Right lobe of liver (tissue), 6 donors: ENCODE measurements around the gene FBP1. TPM values are rescaled to one million over a fixed set of nuclear protein-coding genes. Genes with fewer than 3 reads are reported as not detected.

Experiments
- ATAC-seq, 4 donors: fragments of 200-7000 bp; cut with Tn5 transposase; one replicate each; pipeline ENCODE4 v1.9.1; 2020; ENCODE audit warnings: mild to moderate bottlenecking in 4 of 4, moderate library complexity in 4 of 4
- DNase-seq, 3 donors: peaks; one replicate each; pipeline ENCODE4 v3.0.0-alpha.2; 2020
- H3K27ac ChIP-seq, 3 donors: fragments of 200-600 bp; one replicate each; pipeline ENCODE4 v1.8.0; 2022
- H3K27me3 ChIP-seq, 2 donors: fragments of 200-600 bp; one replicate each; pipeline ENCODE4 v1.8.0; 2022
- H3K36me3 ChIP-seq, 4 donors: fragments of 200-600 bp; sonication (generic) in 1 of 4; one replicate each; pipeline versions ENCODE4 v1.5.1 to v1.8.0; 2017 to 2022; ENCODE audit warnings: control low read depth in 1 of 4
- H3K4me1 ChIP-seq, 4 donors: fragments of 200-600 bp; sonication (generic) in 1 of 4; one replicate each; pipeline versions ENCODE4 v1.5.1 to v1.8.0; 2017 to 2022; ENCODE audit warnings: control low read depth in 1 of 4
- H3K4me3 ChIP-seq, 3 donors: fragments of 200-600 bp; one replicate each; pipeline ENCODE4 v1.8.0; 2022
- H3K9me3 ChIP-seq, 4 donors: fragments of 200-600 bp; sonication (generic) in 1 of 4; one replicate each; pipeline versions ENCODE4 v1.5.1 to v1.8.0; 2017 to 2022; ENCODE audit warnings: control low read depth in 1 of 4
- CTCF ChIP-seq, 4 donors: fragments of 200-600 bp in 3 of 4; fragments of 450-650 bp in 1 of 4; IDR thresholded peaks; one replicate each; pipeline versions ENCODE4 v1.5.1 to v1.8.0; 2016 to 2022; ENCODE audit warnings: antibody characterized with exemption in 4 of 4, mild to moderate bottlenecking in 2 of 4
- POLR2A ChIP-seq: fragments of 450-650 bp; IDR thresholded peaks from one replicate; pipeline ENCODE4 v1.6.1; 2017; ENCODE audit warnings: antibody characterized with exemption, mild to moderate bottlenecking
- WGBS: methylation state at CpG from one replicate; pipeline ENCODE4 v1.1.6; 2018; ENCODE audit warnings: low coverage, low lambda C conversion rate; ENCODE audit not compliant: insufficient coverage; ENCODE audit errors: missing lambda C conversion rate; 5-methylcytosine and 5-hydroxymethylcytosine counted together
- intact Hi-C, 2 donors: fragments of 100-400 bp; cut with DNase I; formaldehyde crosslinking; loops; one replicate each; pipeline versions ENCODE4 v1.11.2 to v1.14.1; 2022
- total RNA-seq, 6 experiments: library from RNA; depleted of rRNA in 2 of 6; stranded (reverse); fragments of >200 nt in 2 of 6; fragmentation: NEBNext Ultra II Directional in 3 of 6; extraction: Animal tissue kit (Norgen Biotek cat#: 25700) in 3 of 6; gene quantifications; one replicate each; pipeline versions ENCODE4 v1.1.0 to v1.2.4, GENCODE V29; 2016 to 2023
- donor health status: DM: no; HTN: yes; CAD: no.
- donor health status: DM: no; HTN: no; CAD: no.
- donor health status: DM: no; HTN: no; CAD: no.
- donor health status: DM: no; HTN: yes; CAD: no.
- donor health status: DM: no; HTN: yes; CAD: no.

The FBP1 gene
- total RNA-seq, 6 experiments from 2014 or later = 180 to 781 (median 384) TPM

- DNase-seq (peak in 1 of 3 donors; percentile 70), ATAC-seq (peak; percentile 82 to 91 (median 86))
- peaks cover 0 to 17% (median 6%) of the 10 kb centered on the region in 4 donors for H3K4me1 ChIP-seq
- 23% methylated on average over 2 of the region's 2 CpGs for WGBS
- no peaks in the 10 kb centered on the region for H3K36me3 ChIP-seq
- TF ChIP-seq POLR2A (no peak), CTCF (IDR thresholded peaks at IDR 0.05) (no peak)
- H3K27ac ChIP-seq = peak overlapping the region in 2 of 3 donors; percentile 2 to 27
- H3K9me3 ChIP-seq = no peaks in the 10 kb centered on the region
- intact Hi-C loops = no loop called here
- no peak overlapping the region for H3K4me3 ChIP-seq
- H3K27me3 ChIP-seq = no peaks in the 10 kb centered on the region
Measured at GRCh38 chr9:94577571-94577970, 61.7 kb downstream of the FBP1 start.

- Histone ChIP-seq H3K27me3 (no peaks in the 10 kb centered on the region), H3K36me3 (no peaks in the 10 kb centered on the region), H3K4me3 (no peak overlapping the region), H3K4me1 (peaks cover 0 to 17% (median 6%) of the 10 kb centered on the region in 4 donors), H3K9me3 (no peaks in the 10 kb centered on the region), H3K27ac (peak overlapping the region in 2 of 3 donors; percentile 2 to 27)
- DNase-seq = no peak
- TF ChIP-seq CTCF (IDR thresholded peaks at IDR 0.05) = no peak
- no peak for TF ChIP-seq POLR2A
- WGBS = 0% methylated on average over 1 of the region's 1 CpG
- intact Hi-C loops = no loop called here
- peak in 1 of 4 donors; percentile 33 for ATAC-seq
Measured at GRCh38 chr9:94577036-94577435, 62.3 kb downstream of the FBP1 start.

- ATAC-seq (no peak), DNase-seq (no peak)
- H3K4me3 ChIP-seq = no peak overlapping the region
- intact Hi-C loops = no loop called here
- whole genome bisulfite sequencing = 83% methylated on average over 2 of the region's 2 CpGs
- H3K9me3 ChIP-seq = no peaks in the 10 kb centered on the region
- no peaks in the 10 kb centered on the region for H3K27me3 ChIP-seq
- peaks cover 0 to 17% (median 6%) of the 10 kb centered on the region in 4 donors for H3K4me1 ChIP-seq
- H3K27ac ChIP-seq = no peak overlapping the region
- TF ChIP-seq CTCF (IDR thresholded peaks at IDR 0.05) = no peak
- no peaks in the 10 kb centered on the region for H3K36me3 ChIP-seq
Measured at GRCh38 chr9:94576131-94576530, 63.2 kb downstream of the FBP1 start.

GRCh38 chr9:94568972-94569712 lies 70.2 kb downstream of the FBP1 start:
- no peaks in the 10 kb centered on the region for H3K36me3 ChIP-seq
- no peak for ATAC-seq

More at GRCh38 chr9:94568972-94569712, 70.2 kb downstream of the FBP1 start:
- H3K27me3 ChIP-seq = no peaks in the 10 kb centered on the region
- no peak overlapping the region for H3K27ac ChIP-seq
- TF ChIP-seq CTCF (IDR thresholded peaks at IDR 0.05) (no peak), POLR2A (no peak)
- H3K4me1 ChIP-seq = no peaks in the 10 kb centered on the region
- no peaks in the 10 kb centered on the region for H3K9me3 ChIP-seq
- DNase-seq = no peak
- intact Hi-C loops = no loop called here
- no peak overlapping the region for H3K4me3 ChIP-seq
- over 99% methylated on average over 11 of the region's 17 CpGs for WGBS
